HepG2 (cell line): Measurements from ENCODE around the gene CACNB4. TPM values are rescaled to one million over a fixed set of nuclear protein-coding genes. Genes with fewer than 3 reads are reported as not detected.
A peak's percentile ranks its signal among the peaks of the same experiment; 100 is the strongest.

Experiments
- ATAC-seq: fragments of 200-7000 bp; cut with Tn5 transposase; 3 replicates; pipeline ENCODE4 v1.9.1; 2020; ENCODE audit warnings: mild to moderate bottlenecking, moderate library complexity
- BruUV-seq: library from RNA; stranded (reverse); fragments of 400-500 nt; replicated peaks from 2 replicates; lab custom pipeline; 2021; lab: Mats Ljungman, UMichigan
- CTCF ChIA-PET: fragments of 300-600 bp; formaldehyde crosslinking; extraction: SDS; loops from one replicate; lab custom pipeline; 2021; ENCODE audit warnings: low total read pairs, inconsistent platforms, low intra/inter-chr PET ratio; lab: Yijun Ruan, JAX
- POLR2A ChIA-PET: fragments of 350-600 bp; sonication (Branson Sonifier 250); formaldehyde crosslinking; loops from one replicate; lab custom pipeline; 2020; ENCODE audit warnings: antibody characterized with exemption, inconsistent platforms; lab: Yijun Ruan, JAX
- DNase-seq: peaks from one replicate; pipeline ENCODE4 v3.0.0-alpha.2; 2015; ENCODE audit warnings: low spot score
- FAIRE-seq: peaks from 3 replicates; lab custom pipeline; 2011; peaks lifted over from hg19 to GRCh38; lab: Jason Lieb, UNC
- H2AFZ ChIP-seq: one replicate; pipeline ENCODE4 v1.6.1; 2011; ENCODE audit warnings: low read length, inconsistent platforms
- H3K27ac ChIP-seq: fragments of 300-600 bp; 3 replicates; pipeline ENCODE4 v1.8.0; 2011; ENCODE audit warnings: mixed run types, mild to moderate bottlenecking, mixed read lengths, low read length, inconsistent platforms; ENCODE audit not compliant: insufficient read depth; ENCODE audit errors: extremely low read length
- H3K27me3 ChIP-seq, 2 experiments: fragments of 200-600 bp in 1 of 2; 2 replicates in 1 of 2; 3 replicates in 1 of 2; pipeline versions ENCODE4 v1.6.0 to v1.8.0; 2011; ENCODE audit warnings: low read length in 2 of 2, mild to moderate bottlenecking in 2 of 2, moderate library complexity in 2 of 2, inconsistent platforms in 1 of 2; ENCODE audit not compliant: insufficient read depth in 2 of 2, control insufficient read depth in 1 of 2
- H3K36me3 ChIP-seq, 2 experiments: fragments of 200-600 bp in 1 of 2; replicated peaks in 1 of 2; 2 replicates in 1 of 2; 3 replicates in 1 of 2; pipeline versions ENCODE4 v1.5.1 to v1.8.0; 2011; ENCODE audit warnings: low read length in 2 of 2, inconsistent platforms in 1 of 2; ENCODE audit not compliant: insufficient read depth in 2 of 2, control insufficient read depth in 1 of 2
- H3K4me1 ChIP-seq: 2 replicates; pipeline ENCODE4 v1.5.1; 2012; ENCODE audit warnings: low read length, inconsistent platforms; ENCODE audit not compliant: insufficient read depth
- H3K4me2 ChIP-seq: 2 replicates; pipeline ENCODE4 v1.6.0; 2011; ENCODE audit warnings: low read depth, low read length, inconsistent platforms
- H3K4me3 ChIP-seq, 3 experiments: fragments of 200-600 bp in 1 of 3; sonication (generic), shearing (Covaris generic) in 1 of 3; replicated peaks in 1 of 3; 2 replicates each; pipeline ENCODE4 v1.5.1; 2011 to 2016; ENCODE audit warnings: low read length in 3 of 3, inconsistent platforms in 2 of 3, low read depth in 2 of 3, mild to moderate bottlenecking in 2 of 3, control low read depth in 1 of 3, mixed read lengths in 1 of 3; ENCODE audit not compliant: insufficient read depth in 1 of 3
- H3K79me2 ChIP-seq: one replicate; pipeline ENCODE4 v1.6.1; 2011; ENCODE audit warnings: low read length, inconsistent platforms; ENCODE audit not compliant: insufficient read depth
- H3K9ac ChIP-seq: 2 replicates; pipeline ENCODE4 v1.6.0; 2011; ENCODE audit warnings: mild to moderate bottlenecking, low read depth, low read length, inconsistent platforms; ENCODE audit not compliant: insufficient read depth
- H3K9me3 ChIP-seq: 2 replicates; pipeline ENCODE4 v1.5.1; 2012; ENCODE audit warnings: mild to moderate bottlenecking, low read length
- H4K20me1 ChIP-seq: 2 replicates; pipeline ENCODE4 v1.6.0; 2011; ENCODE audit warnings: inconsistent platforms, mild to moderate bottlenecking, low read length, moderate library complexity; ENCODE audit not compliant: insufficient read depth
- HNF1A ChIP-seq, 2 experiments: sonication (generic) in 1 of 2; formaldehyde crosslinking in 1 of 2; IDR thresholded peaks; 2 replicates each; pipeline versions ENCODE4 v1.4.0 to v1.6.1; 2016 to 2020; ENCODE audit warnings: borderline replicate concordance in 1 of 2, low read depth in 1 of 2, mild to moderate bottlenecking in 1 of 2, missing genetic modification reagents in 1 of 2
- HNF4G ChIP-seq, 2 experiments: sonication (generic) in 1 of 2; formaldehyde crosslinking in 1 of 2; IDR thresholded peaks; 2 replicates each; pipeline versions ENCODE4 v1.4.0 to v1.6.1; 2011 to 2020; ENCODE audit warnings: borderline replicate concordance in 2 of 2, low read depth in 2 of 2, mild to moderate bottlenecking in 2 of 2, low read length in 1 of 2, missing genetic modification reagents in 1 of 2, moderate library complexity in 1 of 2
- ZNF263 ChIP-seq: sonication (generic); formaldehyde crosslinking; IDR thresholded peaks from 2 replicates; pipeline ENCODE4 v1.4.0; 2020; ENCODE audit warnings: missing genetic modification reagents
- ZNF275 ChIP-seq: sonication (generic); formaldehyde crosslinking; IDR thresholded peaks from 2 replicates; pipeline ENCODE4 v1.8.0; 2022; ENCODE audit warnings: missing genetic modification reagents, mild to moderate bottlenecking, inconsistent platforms, borderline replicate concordance
- ZNF335 ChIP-seq: sonication (generic); formaldehyde crosslinking; IDR thresholded peaks from 2 replicates; pipeline ENCODE4 v1.4.0; 2020; ENCODE audit warnings: missing genetic modification reagents
- ZNF407 ChIP-seq: sonication (generic); formaldehyde crosslinking; IDR thresholded peaks from one replicate; pipeline ENCODE4 v1.5.1; 2020; ENCODE audit warnings: mild to moderate bottlenecking, missing genetic modification reagents; ENCODE audit errors: not compliant biosample characterization
- ZNF543 ChIP-seq: sonication (generic); formaldehyde crosslinking; IDR thresholded peaks from 2 replicates; pipeline ENCODE4 v1.4.0; 2020; ENCODE audit warnings: mild to moderate bottlenecking, missing genetic modification reagents
- WGBS: methylation state at CpG from one replicate; pipeline ENCODE4 v1.1.6; 2017; ENCODE audit warnings: low lambda C conversion rate; 5-methylcytosine and 5-hydroxymethylcytosine counted together
- in situ Hi-C: cut with HindIII; loops from 2 replicates; pipeline ENCODE4 v1.10.0; 2017; ENCODE audit warnings: low pct_unique_long_range_greater_than_20kb; ENCODE audit not compliant: extremely low pct_ligation_motif_present
- intact Hi-C: fragments of 100-400 bp; cut with micrococcal nuclease; formaldehyde crosslinking; loops from one replicate; pipeline ENCODE4 v1.10.0; 2022; ENCODE audit not compliant: unreplicated experiment
- polyA plus RNA-seq, 8 experiments: library from polyadenylated mRNA; depleted of rRNA in 3 of 8; stranded (reverse) in 7 of 8; unstranded in 1 of 8; fragments of >200 nt; fragmentation: Illumina TruSeq in 4 of 8; extraction: Trizol in 4 of 8; gene quantifications; 2 replicates each; pipeline versions ENCODE4 v1.2.1 to v1.2.3, GENCODE V29; 2011 to 2016; ENCODE audit warnings: low read depth in 4 of 8, missing spikeins in 1 of 8, mixed read lengths in 1 of 8; ENCODE audit not compliant: insufficient read depth in 1 of 8
- total RNA-seq, 5 experiments: library from RNA; depleted of rRNA; stranded (reverse); fragments of >200 nt; fragmentation: Illumina TruSeq; extraction: Trizol; gene quantifications; 2 replicates each; pipeline ENCODE4 v1.2.3, GENCODE V29; 2016; ENCODE audit warnings: low read depth in 1 of 5

Gene CACNB4
- total and polyA plus RNA-seq, 2 of the 13 experiments (the other 11 are each of a cell fraction or from before 2014, with no cell fraction given), result 5.1 to 14.3 TPM

- TF ChIP-seq HNF1A (IDR thresholded peaks at IDR 0.05; ENCODE audit: low read depth) (no peak), HNF1A (CRISPR knock-in tag; IDR thresholded peaks at IDR 0.05; ENCODE audit: borderline replicate concordance) (no peak), ZNF335 (CRISPR knock-in tag) (no peak), ZNF275 (CRISPR knock-in tag) (no peak)
Observed at GRCh38 chr2:151983221-151983620, 115.6 kb downstream of the CACNB4 start (continued).

GRCh38 chr2:151981886-151982285 is 117.0 kb downstream of the CACNB4 start:
- FAIRE-seq (no peak), DNase-seq (no peak), ATAC-seq (no peak)
- Histone ChIP-seq H3K27ac (no peak overlapping the region), H3K4me1 (peaks cover 40% of the 10 kb centered on the region), H3K4me2 (no peak overlapping the region), H3K79me2 (no peaks in the 10 kb centered on the region), H2AFZ (no peak overlapping the region), H3K9me3 (no peaks in the 10 kb centered on the region), H4K20me1 (no peaks in the 10 kb centered on the region), H3K36me3 (no peaks in the 10 kb centered on the region), H3K4me3 (no peak overlapping the region), H3K9ac (no peak overlapping the region), H3K27me3 (no peaks in the 10 kb centered on the region)
- 93% methylated on average over 1 of the region's 1 CpG for WGBS
- CTCF ChIA-PET, result no interaction called here
- intact Hi-C loops (no loop called here), in situ Hi-C loops (no loop called here)
- BruUV-seq, result no TSS peak
- POLR2A ChIA-PET, result interaction anchor here (2.0 kb wide), 1 partner anchor 14 kb away, joined by 4 read pairs; no protein-coding TSS in a partner anchor
- TF ChIP-seq ZNF407 (CRISPR knock-in tag) (no peak), ZNF543 (no peak), ZNF263 (CRISPR knock-in tag) (no peak), HNF4G (IDR thresholded peaks at IDR 0.05; ENCODE audit: borderline replicate concordance, low read depth, low read length) (peak; percentile 31; the same call in 1 of the 2 replicates), HNF4G (CRISPR knock-in tag; IDR thresholded peaks at IDR 0.05; ENCODE audit: borderline replicate concordance, low read depth) (no peak)
